ENCODE data around the gene KIRREL3. TPM values are rescaled to one million over a fixed set of nuclear protein-coding genes. Genes with fewer than 3 reads are reported as not detected.

Gene KIRREL3
- total RNA-seq, 4 donors from 2014 or later = 0.82 to 15.7 (median 1.4) TPM; not detected in 1

GRCh38 chr11:126891556-126892217, 108.9 kb downstream of the KIRREL3 start:
- no peaks in the 10 kb centered on the region for H3K36me3 ChIP-seq
- WGBS, 2 donors (ENCODE audit: low coverage in 1 of 2) = 58% methylated on average over 4 of the region's 4 CpGs; no CpG with 5 or more reads in 1 of the 2 donors
- no peaks in the 10 kb centered on the region for H3K27me3 ChIP-seq
- H3K4me1 ChIP-seq = no peaks in the 10 kb centered on the region
- no peak for DNase-seq
- intact Hi-C loops (cut with DNase I; ENCODE audit: low total_unique reads) = no loop called here
- H3K4me3 ChIP-seq = no peak overlapping the region
- in situ Hi-C loops (cut with MboI; ENCODE audit: low pct_ligation_motif_present in 1 of 4, low pct_unique_long_range_greater_than_20kb in 1 of 4, low sequenced_read_pairs in 3 of 4) = no loop called here
- no peak overlapping the region for H3K27ac ChIP-seq
- H3K9me3 ChIP-seq = no peaks in the 10 kb centered on the region
- TF ChIP-seq POLR2A (IDR thresholded peaks at IDR 0.05) = no peak
- TF ChIP-seq EP300 (IDR thresholded peaks at IDR 0.05; ENCODE audit: low read depth) = no peak
- no peak for TF ChIP-seq CTCF (IDR thresholded peaks at IDR 0.05)
- TF ChIP-seq POLR2AphosphoS5 (IDR thresholded peaks at IDR 0.05) = no peak

- Histone ChIP-seq H3K4me3 (no peak overlapping the region), H3K9me3 (no peaks in the 10 kb centered on the region), H3K27me3 (no peaks in the 10 kb centered on the region), H3K36me3 (no peaks in the 10 kb centered on the region), H3K27ac (no peak overlapping the region), H3K4me1 (no peaks in the 10 kb centered on the region)
- in situ Hi-C loops (cut with MboI; ENCODE audit: low pct_ligation_motif_present in 1 of 4, low pct_unique_long_range_greater_than_20kb in 1 of 4, low sequenced_read_pairs in 3 of 4) (no loop called here), intact Hi-C loops (cut with DNase I; ENCODE audit: low total_unique reads) (no loop called here)
- no peak for DNase-seq
- WGBS, 2 donors (ENCODE audit: low coverage in 1 of 2) = 76% methylated on average over 7 of the region's 7 CpGs; no CpG with 5 or more reads in 1 of the 2 donors
- TF ChIP-seq POLR2AphosphoS5 (IDR thresholded peaks at IDR 0.05) = no peak
Measured at GRCh38 chr11:126890561-126890960, 110.0 kb downstream of the KIRREL3 start.

- Histone ChIP-seq H3K36me3 (no peaks in the 10 kb centered on the region), H3K9me3 (no peaks in the 10 kb centered on the region), H3K27me3 (no peaks in the 10 kb centered on the region), H3K4me1 (no peaks in the 10 kb centered on the region), H3K4me3 (no peak overlapping the region), H3K27ac (no peak overlapping the region)
- TF ChIP-seq POLR2AphosphoS5 (IDR thresholded peaks at IDR 0.05) (no peak), EP300 (IDR thresholded peaks at IDR 0.05; ENCODE audit: low read depth) (no peak), CTCF (IDR thresholded peaks at IDR 0.05) (no peak), POLR2A (IDR thresholded peaks at IDR 0.05) (no peak)
- no peak for DNase-seq
- in situ Hi-C loops (cut with MboI; ENCODE audit: low pct_ligation_motif_present in 1 of 4, low pct_unique_long_range_greater_than_20kb in 1 of 4, low sequenced_read_pairs in 3 of 4) = no loop called here
- WGBS, 2 donors (ENCODE audit: low coverage in 1 of 2) = 60 to 66% methylated on average over 1 to 7 of the region's 7 CpGs
- intact Hi-C loops (cut with DNase I; ENCODE audit: low total_unique reads) = no loop called here
Measured at GRCh38 chr11:126888115-126888712, 112.4 kb downstream of the KIRREL3 start.

GRCh38 chr11:126886636-126887035, 113.9 kb downstream of the KIRREL3 start:
- in situ Hi-C loops (cut with MboI; ENCODE audit: low pct_ligation_motif_present in 1 of 4, low pct_unique_long_range_greater_than_20kb in 1 of 4, low sequenced_read_pairs in 3 of 4) = no loop called here
- 42 to 83% methylated on average over 1 of the region's 1 CpG for WGBS, 2 donors (ENCODE audit: low coverage in 1 of 2)
- no peaks in the 10 kb centered on the region for H3K9me3 ChIP-seq
- TF ChIP-seq CTCF (IDR thresholded peaks at IDR 0.05) (no peak), EP300 (IDR thresholded peaks at IDR 0.05; ENCODE audit: low read depth) (no peak), POLR2AphosphoS5 (IDR thresholded peaks at IDR 0.05) (no peak), POLR2A (IDR thresholded peaks at IDR 0.05) (no peak)
- no peak for DNase-seq
- H3K27ac ChIP-seq = no peak overlapping the region
- H3K4me1 ChIP-seq = no peaks in the 10 kb centered on the region
- no peak overlapping the region for H3K4me3 ChIP-seq
- no peaks in the 10 kb centered on the region for H3K27me3 ChIP-seq
- intact Hi-C loops (cut with DNase I; ENCODE audit: low total_unique reads) = no loop called here
- H3K36me3 ChIP-seq = no peaks in the 10 kb centered on the region
